ENCODE results near the gene DMP1.
"Not testable (repeated sequence)": the region's sequence is repeated elsewhere in the genome, so short reads cannot be mapped to it uniquely, and the experiment has no call there.

Gene DMP1

DNA sequence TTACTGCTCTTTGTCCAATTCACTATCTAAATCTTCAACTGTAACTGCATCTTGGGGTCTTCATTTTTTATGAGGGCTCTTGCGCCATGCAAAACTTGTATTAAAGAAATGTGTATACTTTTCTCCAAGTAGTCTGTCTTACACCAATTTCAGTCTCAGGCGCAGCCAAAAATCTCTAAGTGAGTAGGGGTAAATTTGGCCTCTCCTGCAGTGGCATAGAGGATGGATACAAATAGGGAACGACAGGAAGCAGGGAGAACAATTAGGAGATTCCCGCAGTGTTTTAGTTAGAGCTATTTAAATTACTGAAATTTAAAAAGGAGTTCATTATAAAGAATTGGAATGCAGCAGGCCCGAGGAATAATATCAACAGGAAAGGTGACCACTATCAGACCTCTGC is 30.2 kb downstream of the DMP1 start:
- DNase-seq (ENCODE audit: low read depth, low spot score): no peak

- no peak for DNase-seq (ENCODE audit: low read depth, low spot score)
Measured at GRCh38 chr4:87688316-87688715, 38.2 kb downstream of the DMP1 start.

DNA sequence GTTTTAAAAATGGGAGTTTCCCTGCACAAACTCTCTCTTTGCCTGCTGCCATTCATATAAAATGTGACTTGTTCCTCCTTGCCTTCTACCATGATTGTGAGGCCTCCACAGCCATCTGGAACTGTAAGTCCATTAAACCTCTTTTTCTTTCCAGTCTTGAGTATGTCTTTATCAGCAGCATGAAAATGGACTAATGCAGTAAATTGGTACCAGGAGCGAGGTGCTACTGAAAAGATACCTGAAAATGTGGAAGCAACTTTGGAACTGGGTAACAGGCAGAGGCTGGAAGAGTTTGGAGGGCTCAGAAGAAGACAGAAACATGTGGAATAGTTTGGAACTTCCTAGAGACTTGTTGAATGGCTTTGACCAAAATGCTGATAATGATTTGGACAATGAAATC is 40.9 kb downstream of the DMP1 start:
- not testable (repeated sequence) for DNase-seq (ENCODE audit: low read depth, low spot score)

DNA sequence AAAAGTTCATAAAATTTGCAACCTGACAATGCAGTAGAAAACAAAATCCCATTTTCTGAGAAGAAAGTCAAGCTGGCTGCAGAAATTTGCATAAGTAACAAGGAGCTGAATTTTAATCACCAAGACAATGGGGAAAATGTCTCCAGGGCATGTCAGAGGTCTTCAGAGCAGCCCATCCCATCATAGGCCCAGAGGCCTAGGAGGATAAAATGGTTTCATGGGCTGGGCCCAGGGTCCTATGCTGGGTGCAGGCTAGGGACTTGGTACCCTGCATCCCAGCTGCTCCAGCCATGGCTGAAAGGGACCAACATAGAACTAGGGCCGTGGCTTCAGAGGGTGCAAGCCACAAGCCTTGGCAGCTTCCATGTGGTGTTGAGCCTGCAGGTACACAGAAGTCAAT is 42.0 kb downstream of the DMP1 start:
- DNase-seq (ENCODE audit: low read depth, low spot score): not testable (repeated sequence)

DNA sequence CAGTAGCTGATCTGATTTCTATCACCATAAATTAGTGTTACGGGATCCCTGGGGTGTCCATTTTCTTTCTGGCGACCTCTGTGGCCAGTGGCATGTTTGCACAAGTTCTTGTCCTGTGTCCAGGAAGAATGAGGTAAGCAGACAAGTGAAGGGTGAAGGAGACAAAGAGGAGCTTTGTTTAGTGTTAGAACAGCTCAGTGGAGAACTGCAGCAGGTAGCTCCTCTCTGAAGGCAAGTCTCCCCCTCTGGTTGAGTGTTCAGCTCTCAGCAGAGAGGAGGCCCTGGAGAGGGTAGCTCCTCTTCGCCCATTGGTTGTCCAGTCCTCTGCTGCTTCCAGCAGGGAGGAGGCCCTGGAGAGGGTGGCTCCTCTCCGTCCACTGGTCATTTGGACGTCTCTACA is 47.2 kb downstream of the DMP1 start:
- no peak for DNase-seq (ENCODE audit: low read depth, low spot score)

GRCh38 chr4:87697945-87698344 is 47.9 kb downstream of the DMP1 start:
- no peak for DNase-seq (ENCODE audit: low read depth, low spot score)

DNA sequence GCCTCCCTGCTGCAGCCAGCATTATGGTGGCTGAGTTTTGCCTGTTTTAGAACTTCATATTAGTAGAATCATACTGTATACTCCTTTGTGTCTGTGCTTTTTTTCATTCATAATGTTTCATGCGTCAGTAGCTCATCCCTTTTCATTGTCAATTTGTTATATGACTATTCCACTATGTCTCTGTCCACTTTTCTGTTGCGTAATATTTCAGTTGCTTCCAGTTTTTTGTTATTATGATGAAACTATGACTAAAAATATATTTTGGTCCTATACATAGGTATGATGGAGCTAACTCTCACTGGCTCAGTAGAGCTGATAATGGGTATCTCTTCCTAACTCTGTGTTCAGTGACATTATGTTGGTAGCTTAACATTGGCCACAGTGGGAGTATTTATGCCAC is 48.3 kb downstream of the DMP1 start:
- DNase-seq (ENCODE audit: low read depth, low spot score): no peak

DNA sequence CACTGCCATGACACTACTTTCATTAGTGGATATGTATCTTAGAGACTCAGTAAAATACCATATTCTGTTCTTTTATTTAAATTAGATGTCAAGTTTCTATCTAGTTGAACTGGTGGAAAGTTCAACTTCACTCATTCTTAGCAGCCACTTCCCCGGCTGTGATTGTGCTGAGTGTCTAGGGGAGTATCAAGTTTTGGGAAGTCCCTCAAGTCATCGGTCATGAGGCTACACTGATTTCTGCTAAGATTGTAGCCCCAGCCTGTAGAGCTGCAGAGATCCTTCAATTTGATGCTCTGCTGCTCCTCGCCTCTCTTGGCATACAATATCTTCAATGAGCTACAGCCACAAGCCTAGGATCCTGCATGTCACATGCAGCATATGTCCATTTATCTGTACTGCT is 53.9 kb downstream of the DMP1 start:
- DNase-seq (ENCODE audit: low read depth, low spot score): no peak

- no peak for DNase-seq (ENCODE audit: low read depth, low spot score)
Measured at GRCh38 chr4:87707279-87707918, 57.3 kb downstream of the DMP1 start.

All from astrocyte of the hippocampus (primary cell).